Measurements from ENCODE around the gene ID4. TPM values are rescaled to one million over a fixed set of nuclear protein-coding genes. Genes with fewer than 3 reads are reported as not detected.

The ID4 gene
- total RNA-seq, 1 experiment from 2014 or later: 0.10 TPM

DNA sequence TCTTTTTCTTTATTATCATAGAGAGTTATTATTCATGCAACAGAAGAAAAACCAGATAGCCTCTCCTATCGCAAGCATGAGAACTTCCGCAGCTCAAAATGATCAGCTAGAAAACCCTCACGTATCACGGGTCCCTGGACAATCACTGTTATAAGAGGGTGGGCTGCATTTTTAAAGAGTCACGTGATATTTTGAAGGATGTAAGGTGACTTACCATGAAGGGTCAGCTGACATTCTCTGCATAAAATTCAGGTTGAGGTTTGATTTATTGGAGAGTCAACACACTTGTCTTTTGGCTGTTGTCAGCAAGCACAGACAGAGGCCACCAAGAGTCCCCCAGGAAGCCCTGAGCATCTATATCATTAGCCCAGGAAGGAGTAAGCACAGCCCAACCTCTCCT is 39.5 kb downstream of the ID4 start:
- Histone ChIP-seq H3K27me3 (ENCODE audit: insufficient read depth, low read length) (no peaks in the 10 kb centered on the region), H2AFZ (ENCODE audit: low read depth, low read length, poor library complexity, severe bottlenecking) (no peak overlapping the region), H3K4me3 (replicated peaks in 1 of 2; ENCODE audit: low read depth in 1 of 2, low read length in 2 of 2) (no peak overlapping the region), H3K27ac (ENCODE audit: low read depth, low read length) (no peak overlapping the region), H4K20me1 (ENCODE audit: insufficient read depth) (no peaks in the 10 kb centered on the region), H3K36me3 (ENCODE audit: control insufficient read depth in 1 of 2, insufficient read depth in 2 of 2, low read length in 2 of 2) (no peaks in the 10 kb centered on the region), H3K4me2 (ENCODE audit: low read length) (no peak overlapping the region), H3K4me1 (ENCODE audit: control insufficient read depth in 1 of 2, insufficient read depth in 2 of 2, low read length in 2 of 2) (peaks cover 7% of the 10 kb centered on the region in 2 experiments; a peak in 2 of 4 replicates), H3K9ac (ENCODE audit: low read length) (no peak overlapping the region), H3K79me2 (ENCODE audit: insufficient read depth, low read length) (no peaks in the 10 kb centered on the region), H3K9me2 (ENCODE audit: insufficient read depth) (no peaks in the 10 kb centered on the region), H3K9me3 (ENCODE audit: control insufficient read depth in 1 of 2, insufficient read depth in 1 of 2, low read depth in 1 of 2, low read length in 2 of 2) (no peaks in the 10 kb centered on the region)
- no TSS peak for BruUV-seq (replicated peaks)
- intact Hi-C loops (cut with micrococcal nuclease): no loop called here
- ATAC-seq (no peak), DNase-seq (ENCODE audit: low read depth, low spot score) (no peak)
- TF ChIP-seq ZFX (IDR thresholded peaks at IDR 0.05) (no peak), CEBPB (IDR thresholded peaks at IDR 0.05; ENCODE audit: low read depth) (no peak), EZH2 (IDR thresholded peaks at IDR 0.05) (no peak), SRF (IDR thresholded peaks at IDR 0.05; ENCODE audit: low read depth) (no peak)
- TF ChIP-seq, protein P1, sequence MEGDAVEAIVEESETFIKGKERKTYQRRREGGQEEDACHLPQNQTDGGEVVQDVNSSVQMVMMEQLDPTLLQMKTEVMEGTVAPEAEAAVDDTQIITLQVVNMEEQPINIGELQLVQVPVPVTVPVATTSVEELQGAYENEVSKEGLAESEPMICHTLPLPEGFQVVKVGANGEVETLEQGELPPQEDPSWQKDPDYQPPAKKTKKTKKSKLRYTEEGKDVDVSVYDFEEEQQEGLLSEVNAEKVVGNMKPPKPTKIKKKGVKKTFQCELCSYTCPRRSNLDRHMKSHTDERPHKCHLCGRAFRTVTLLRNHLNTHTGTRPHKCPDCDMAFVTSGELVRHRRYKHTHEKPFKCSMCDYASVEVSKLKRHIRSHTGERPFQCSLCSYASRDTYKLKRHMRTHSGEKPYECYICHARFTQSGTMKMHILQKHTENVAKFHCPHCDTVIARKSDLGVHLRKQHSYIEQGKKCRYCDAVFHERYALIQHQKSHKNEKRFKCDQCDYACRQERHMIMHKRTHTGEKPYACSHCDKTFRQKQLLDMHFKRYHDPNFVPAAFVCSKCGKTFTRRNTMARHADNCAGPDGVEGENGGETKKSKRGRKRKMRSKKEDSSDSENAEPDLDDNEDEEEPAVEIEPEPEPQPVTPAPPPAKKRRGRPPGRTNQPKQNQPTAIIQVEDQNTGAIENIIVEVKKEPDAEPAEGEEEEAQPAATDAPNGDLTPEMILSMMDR (IDR thresholded peaks at IDR 0.05 in 2 of 3, conservative IDR thresholded peaks at IDR 0.05 in 1 of 3; ENCODE audit: borderline replicate concordance in 1 of 3, insufficient read depth in 1 of 3, low read depth in 2 of 3, low read length in 2 of 3): no peak
- POLR2A ChIA-PET: no interaction called here
- CTCF ChIA-PET: no interaction called here
- RAD21 ChIA-PET (ENCODE audit: low non-redundant PET in 1 of 2, low total read pairs in 2 of 2, uncharacterized antibody in 2 of 2, unreplicated experiment in 2 of 2): no interaction called here

DNA sequence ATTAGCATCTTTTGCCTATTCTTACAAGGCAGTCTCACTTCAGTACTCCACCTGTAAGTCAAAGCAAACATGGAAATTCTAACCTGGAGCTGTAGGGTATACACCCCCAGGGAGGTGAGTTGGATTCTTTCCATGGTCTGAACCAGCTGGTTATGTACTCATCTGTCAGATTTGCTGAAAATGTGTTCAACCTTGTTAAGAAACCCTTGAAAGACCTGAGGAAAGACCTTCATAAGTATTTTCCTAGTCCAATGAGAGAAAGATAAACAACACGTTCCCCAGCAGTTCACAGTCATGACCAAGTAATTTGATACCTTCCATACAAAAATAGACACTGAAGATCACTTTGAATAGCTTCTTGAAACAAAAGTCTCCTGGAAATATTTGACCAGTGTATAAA is 42.5 kb downstream of the ID4 start:
- CTCF ChIA-PET: no interaction called here
- Histone ChIP-seq H3K27ac (ENCODE audit: low read depth, low read length) (no peak overlapping the region), H3K4me3 (replicated peaks in 1 of 2; ENCODE audit: low read depth in 1 of 2, low read length in 2 of 2) (no peak overlapping the region), H3K9me2 (ENCODE audit: insufficient read depth) (no peaks in the 10 kb centered on the region), H3K36me3 (ENCODE audit: control insufficient read depth in 1 of 2, insufficient read depth in 2 of 2, low read length in 2 of 2) (no peaks in the 10 kb centered on the region), H3K4me2 (ENCODE audit: low read length) (no peak overlapping the region), H2AFZ (ENCODE audit: low read depth, low read length, poor library complexity, severe bottlenecking) (no peak overlapping the region), H3K9ac (ENCODE audit: low read length) (no peak overlapping the region), H3K27me3 (ENCODE audit: insufficient read depth, low read length) (no peaks in the 10 kb centered on the region), H3K4me1 (ENCODE audit: control insufficient read depth in 1 of 2, insufficient read depth in 2 of 2, low read length in 2 of 2) (peaks cover 7% of the 10 kb centered on the region in 2 experiments; a peak in 2 of 4 replicates), H3K9me3 (ENCODE audit: control insufficient read depth in 1 of 2, insufficient read depth in 1 of 2, low read depth in 1 of 2, low read length in 2 of 2) (no peaks in the 10 kb centered on the region), H4K20me1 (ENCODE audit: insufficient read depth) (no peaks in the 10 kb centered on the region), H3K79me2 (ENCODE audit: insufficient read depth, low read length) (no peaks in the 10 kb centered on the region)
- DNase-seq (ENCODE audit: low read depth, low spot score) (no peak), ATAC-seq (no peak)
- POLR2A ChIA-PET: no interaction called here
- intact Hi-C loops (cut with micrococcal nuclease): no loop called here
- RAD21 ChIA-PET (ENCODE audit: low non-redundant PET in 1 of 2, low total read pairs in 2 of 2, uncharacterized antibody in 2 of 2, unreplicated experiment in 2 of 2): no interaction called here
- BruUV-seq (replicated peaks): no TSS peak
- TF ChIP-seq TCF7L2 (IDR thresholded peaks at IDR 0.05; ENCODE audit: borderline replicate concordance, extremely low read depth, insufficient read depth, insufficient read length) (no peak), SP1 (IDR thresholded peaks at IDR 0.05; ENCODE audit: low read depth) (no peak), CEBPB (IDR thresholded peaks at IDR 0.05; ENCODE audit: low read depth) (no peak), SRF (IDR thresholded peaks at IDR 0.05; ENCODE audit: low read depth) (no peak), YY1 (IDR thresholded peaks at IDR 0.05; ENCODE audit: extremely low read depth, insufficient replicate concordance, low read depth, low read length) (no peak), RAD21 (IDR thresholded peaks at IDR 0.05; ENCODE audit: low read depth) (no peak), EZH2phosphoT487 (IDR thresholded peaks at IDR 0.05; ENCODE audit: borderline replicate concordance) (no peak), ZFX (IDR thresholded peaks at IDR 0.05) (no peak), POLR2A (IDR thresholded peaks at IDR 0.05; ENCODE audit: borderline replicate concordance, extremely low read depth, insufficient read depth, insufficient read length) (no peak), ELF1 (IDR thresholded peaks at IDR 0.05; ENCODE audit: borderline replicate concordance, low read depth) (no peak), FOSL1 (IDR thresholded peaks at IDR 0.05; ENCODE audit: low read depth) (no peak)
- TF ChIP-seq, protein P2, sequence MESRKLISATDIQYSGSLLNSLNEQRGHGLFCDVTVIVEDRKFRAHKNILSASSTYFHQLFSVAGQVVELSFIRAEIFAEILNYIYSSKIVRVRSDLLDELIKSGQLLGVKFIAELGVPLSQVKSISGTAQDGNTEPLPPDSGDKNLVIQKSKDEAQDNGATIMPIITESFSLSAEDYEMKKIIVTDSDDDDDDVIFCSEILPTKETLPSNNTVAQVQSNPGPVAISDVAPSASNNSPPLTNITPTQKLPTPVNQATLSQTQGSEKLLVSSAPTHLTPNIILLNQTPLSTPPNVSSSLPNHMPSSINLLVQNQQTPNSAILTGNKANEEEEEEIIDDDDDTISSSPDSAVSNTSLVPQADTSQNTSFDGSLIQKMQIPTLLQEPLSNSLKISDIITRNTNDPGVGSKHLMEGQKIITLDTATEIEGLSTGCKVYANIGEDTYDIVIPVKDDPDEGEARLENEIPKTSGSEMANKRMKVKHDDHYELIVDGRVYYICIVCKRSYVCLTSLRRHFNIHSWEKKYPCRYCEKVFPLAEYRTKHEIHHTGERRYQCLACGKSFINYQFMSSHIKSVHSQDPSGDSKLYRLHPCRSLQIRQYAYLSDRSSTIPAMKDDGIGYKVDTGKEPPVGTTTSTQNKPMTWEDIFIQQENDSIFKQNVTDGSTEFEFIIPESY (IDR thresholded peaks at IDR 0.05; ENCODE audit: extremely low read depth, insufficient replicate concordance, low read length): no peak
- TF ChIP-seq, protein P1 (IDR thresholded peaks at IDR 0.05 in 2 of 3, conservative IDR thresholded peaks at IDR 0.05 in 1 of 3; ENCODE audit: borderline replicate concordance in 1 of 3, insufficient read depth in 1 of 3, low read depth in 2 of 3, low read length in 2 of 3): no peak

Data from HCT116 (cell line).